Right atrium auricular region (tissue), 2 donors: Measurements from ENCODE around the gene CAST. TPM values are rescaled to one million over a fixed set of nuclear protein-coding genes. Genes with fewer than 3 reads are reported as not detected.

Experiments used
- DNase-seq: peaks from one replicate; pipeline ENCODE4 v3.0.0-alpha.2; 2019; ENCODE audit warnings: low spot score
- H3K27ac ChIP-seq, 2 donors: fragments of 200-600 bp; sonication (generic); 1 replicate in 1 of 2; 2 replicates in 1 of 2; pipeline ENCODE4 v1.5.1; 2016 to 2019
- H3K27me3 ChIP-seq, 2 donors: fragments of 200-600 bp; sonication (generic); one replicate each; pipeline versions ENCODE4 v1.5.1 to v1.6.0; 2017 to 2019
- H3K36me3 ChIP-seq: fragments of 200-600 bp; sonication (generic); one replicate; pipeline ENCODE4 v1.5.1; 2016
- H3K4me1 ChIP-seq, 2 donors: fragments of 200-600 bp; sonication (generic); one replicate each; pipeline versions ENCODE4 v1.5.1 to v1.6.0; 2017 to 2019
- H3K4me3 ChIP-seq, 2 donors: fragments of 200-600 bp; sonication (generic); 1 replicate in 1 of 2; 2 replicates in 1 of 2; pipeline ENCODE4 v1.5.1; 2017 to 2019; ENCODE audit warnings: mild to moderate bottlenecking in 1 of 2, moderate library complexity in 1 of 2
- H3K9me3 ChIP-seq, 2 donors: fragments of 200-600 bp; sonication (generic); one replicate each; pipeline ENCODE4 v1.5.1; 2019
- total RNA-seq, 2 donors: library from RNA; depleted of rRNA; stranded (reverse); fragments of >200 nt; gene quantifications; one replicate each; pipeline ENCODE4 v1.1.0, GENCODE V29; 2016
- TF ChIP-seq, protein P1 (sequence below), 2 donors: fragments of 200-600 bp; sonication (generic); IDR thresholded peaks; one replicate each; pipeline ENCODE4 v1.5.1; 2019; ENCODE audit warnings: antibody characterized with exemption in 2 of 2

CAST gene
- total RNA-seq, 2 donors from 2014 or later = 439 to 631 TPM

GRCh38 chr5:96816991-96817390 lies 154.8 kb downstream of the CAST start:
- DNase-seq = no peak
- Histone ChIP-seq H3K9me3 (no peaks in the 10 kb centered on the region), H3K4me3 (no peak overlapping the region), H3K4me1 (no peaks in the 10 kb centered on the region), H3K27me3 (no peaks in the 10 kb centered on the region), H3K36me3 (no peaks in the 10 kb centered on the region), H3K27ac (no peak overlapping the region)
- TF ChIP-seq, protein P1, sequence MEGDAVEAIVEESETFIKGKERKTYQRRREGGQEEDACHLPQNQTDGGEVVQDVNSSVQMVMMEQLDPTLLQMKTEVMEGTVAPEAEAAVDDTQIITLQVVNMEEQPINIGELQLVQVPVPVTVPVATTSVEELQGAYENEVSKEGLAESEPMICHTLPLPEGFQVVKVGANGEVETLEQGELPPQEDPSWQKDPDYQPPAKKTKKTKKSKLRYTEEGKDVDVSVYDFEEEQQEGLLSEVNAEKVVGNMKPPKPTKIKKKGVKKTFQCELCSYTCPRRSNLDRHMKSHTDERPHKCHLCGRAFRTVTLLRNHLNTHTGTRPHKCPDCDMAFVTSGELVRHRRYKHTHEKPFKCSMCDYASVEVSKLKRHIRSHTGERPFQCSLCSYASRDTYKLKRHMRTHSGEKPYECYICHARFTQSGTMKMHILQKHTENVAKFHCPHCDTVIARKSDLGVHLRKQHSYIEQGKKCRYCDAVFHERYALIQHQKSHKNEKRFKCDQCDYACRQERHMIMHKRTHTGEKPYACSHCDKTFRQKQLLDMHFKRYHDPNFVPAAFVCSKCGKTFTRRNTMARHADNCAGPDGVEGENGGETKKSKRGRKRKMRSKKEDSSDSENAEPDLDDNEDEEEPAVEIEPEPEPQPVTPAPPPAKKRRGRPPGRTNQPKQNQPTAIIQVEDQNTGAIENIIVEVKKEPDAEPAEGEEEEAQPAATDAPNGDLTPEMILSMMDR (IDR thresholded peaks at IDR 0.05) = no peak

- DNase-seq = no peak
- Histone ChIP-seq H3K27me3 (no peaks in the 10 kb centered on the region), H3K9me3 (no peaks in the 10 kb centered on the region), H3K4me3 (no peak overlapping the region), H3K36me3 (no peaks in the 10 kb centered on the region), H3K27ac (no peak overlapping the region), H3K4me1 (no peaks in the 10 kb centered on the region)
- TF ChIP-seq, protein P1 (IDR thresholded peaks at IDR 0.05) = no peak
Measured at GRCh38 chr5:96817506-96817905, 155.3 kb downstream of the CAST start.

DNA sequence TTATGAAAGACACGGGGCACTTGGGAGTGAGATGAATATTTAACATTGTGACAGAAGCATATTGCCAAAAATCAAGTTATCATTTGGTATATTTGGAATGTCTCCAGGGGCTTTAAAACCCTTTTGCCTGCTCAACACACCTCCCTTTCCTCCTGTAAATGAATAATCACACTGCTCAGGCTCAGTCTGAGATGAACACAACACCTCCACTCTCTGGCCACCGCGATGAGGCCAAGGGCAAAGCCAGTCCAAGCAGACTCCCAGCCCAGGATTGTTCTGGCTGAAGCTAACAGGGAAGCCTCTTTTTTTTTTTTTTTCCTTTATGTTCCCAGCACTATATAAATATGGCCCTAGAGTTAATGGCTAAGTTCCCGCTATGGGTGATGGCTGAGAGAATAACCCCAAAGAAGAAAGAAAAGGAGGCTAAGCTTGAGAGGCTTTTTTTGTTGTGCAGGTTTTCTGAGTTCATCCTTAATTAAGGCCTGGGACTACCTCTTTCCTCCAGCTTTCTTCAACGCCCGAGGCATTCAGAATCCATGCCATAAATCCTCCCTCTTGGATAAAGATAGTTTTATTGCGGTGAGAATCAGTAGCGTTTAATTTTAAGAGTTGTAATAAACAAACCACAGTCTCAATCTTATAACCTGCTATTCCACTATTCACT lies 156.1 kb downstream of the CAST start:
- TF ChIP-seq, protein P1 (IDR thresholded peaks at IDR 0.05) = no peak
- H3K27ac ChIP-seq = no peak overlapping the region
- H3K4me3 ChIP-seq = no peak overlapping the region
- no peaks in the 10 kb centered on the region for H3K27me3 ChIP-seq
- H3K4me1 ChIP-seq = no peaks in the 10 kb centered on the region
- H3K9me3 ChIP-seq = no peaks in the 10 kb centered on the region
- H3K36me3 ChIP-seq = no peaks in the 10 kb centered on the region
- no peak for DNase-seq

GRCh38 chr5:96819806-96820205 lies 157.6 kb downstream of the CAST start:
- no peaks in the 10 kb centered on the region for H3K27me3 ChIP-seq
- no peaks in the 10 kb centered on the region for H3K36me3 ChIP-seq
- no peaks in the 10 kb centered on the region for H3K9me3 ChIP-seq
- DNase-seq = no peak
- no peak overlapping the region for H3K27ac ChIP-seq
- no peaks in the 10 kb centered on the region for H3K4me1 ChIP-seq
- no peak overlapping the region for H3K4me3 ChIP-seq
- TF ChIP-seq, protein P1 (IDR thresholded peaks at IDR 0.05) = no peak

- Histone ChIP-seq H3K27ac (no peak overlapping the region), H3K9me3 (no peaks in the 10 kb centered on the region), H3K4me1 (no peaks in the 10 kb centered on the region), H3K4me3 (no peak overlapping the region), H3K27me3 (no peaks in the 10 kb centered on the region), H3K36me3 (no peaks in the 10 kb centered on the region)
- DNase-seq = no peak
- TF ChIP-seq, protein P1 (IDR thresholded peaks at IDR 0.05) = no peak
Measured at GRCh38 chr5:96821260-96821916, 159.2 kb downstream of the CAST start.
